ENCODE data around the gene TMEM263.

DNA sequence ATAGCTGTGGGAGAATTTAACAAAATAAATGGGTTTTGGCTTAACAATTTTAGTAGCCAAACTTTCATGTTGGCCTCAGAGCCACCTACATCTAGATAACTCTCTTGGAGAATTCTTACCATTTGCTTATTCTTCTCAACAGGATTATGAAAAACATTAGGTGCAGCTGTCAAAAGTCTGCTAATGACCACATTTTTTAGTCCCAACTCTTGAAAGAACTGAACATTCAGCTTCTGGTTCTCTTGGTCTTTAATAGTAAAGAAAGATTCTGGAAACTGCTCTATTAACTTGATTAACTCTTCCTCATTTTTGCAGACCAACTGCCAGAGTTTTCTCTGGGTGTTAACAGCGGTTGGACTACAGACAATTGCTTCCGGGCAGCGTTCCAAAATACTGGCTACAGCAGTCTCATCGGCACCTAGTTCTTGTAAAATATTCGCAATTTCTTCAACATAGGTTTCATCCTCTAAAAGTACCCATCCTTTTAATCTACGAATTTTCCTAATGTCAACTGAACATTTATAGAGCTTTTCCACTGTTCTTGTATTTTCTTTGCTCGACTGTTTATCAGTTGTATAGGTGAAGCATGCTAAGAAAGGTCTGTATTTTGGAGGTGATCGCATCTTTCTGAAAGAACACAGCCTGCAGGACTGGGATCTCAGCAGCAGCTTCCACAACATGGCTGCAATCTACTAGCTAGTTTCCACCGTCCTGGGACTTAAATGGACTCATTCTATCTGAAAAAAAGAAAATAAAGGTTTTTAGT is 22.5 kb downstream of the TMEM263 start:
- TF ChIP-seq, protein P1, sequence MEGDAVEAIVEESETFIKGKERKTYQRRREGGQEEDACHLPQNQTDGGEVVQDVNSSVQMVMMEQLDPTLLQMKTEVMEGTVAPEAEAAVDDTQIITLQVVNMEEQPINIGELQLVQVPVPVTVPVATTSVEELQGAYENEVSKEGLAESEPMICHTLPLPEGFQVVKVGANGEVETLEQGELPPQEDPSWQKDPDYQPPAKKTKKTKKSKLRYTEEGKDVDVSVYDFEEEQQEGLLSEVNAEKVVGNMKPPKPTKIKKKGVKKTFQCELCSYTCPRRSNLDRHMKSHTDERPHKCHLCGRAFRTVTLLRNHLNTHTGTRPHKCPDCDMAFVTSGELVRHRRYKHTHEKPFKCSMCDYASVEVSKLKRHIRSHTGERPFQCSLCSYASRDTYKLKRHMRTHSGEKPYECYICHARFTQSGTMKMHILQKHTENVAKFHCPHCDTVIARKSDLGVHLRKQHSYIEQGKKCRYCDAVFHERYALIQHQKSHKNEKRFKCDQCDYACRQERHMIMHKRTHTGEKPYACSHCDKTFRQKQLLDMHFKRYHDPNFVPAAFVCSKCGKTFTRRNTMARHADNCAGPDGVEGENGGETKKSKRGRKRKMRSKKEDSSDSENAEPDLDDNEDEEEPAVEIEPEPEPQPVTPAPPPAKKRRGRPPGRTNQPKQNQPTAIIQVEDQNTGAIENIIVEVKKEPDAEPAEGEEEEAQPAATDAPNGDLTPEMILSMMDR (IDR thresholded peaks at IDR 0.05; ENCODE audit: insufficient read depth, low read depth, low read length), result no peak
- no peak for TF ChIP-seq EZH2 (IDR thresholded peaks at IDR 0.05; ENCODE audit: insufficient read depth, low read length)
